K562 (cell line): ENCODE results near the gene ABRAXAS1. TPM values are rescaled to one million over a fixed set of nuclear protein-coding genes. Genes with fewer than 3 reads are reported as not detected.
A peak's percentile ranks its signal among the peaks of the same experiment; 100 is the strongest.

Experiments
- ATAC-seq: fragments of 200-7000 bp; cut with Tn5 transposase; 3 replicates; pipeline ENCODE4 v1.9.1; 2020; ENCODE audit warnings: moderate library complexity
- BruUV-seq: library from RNA; stranded (reverse); fragments of 400-500 nt; replicated peaks from 2 replicates; lab custom pipeline; 2021; lab: Mats Ljungman, UMichigan
- CTCF ChIA-PET: fragments of 300-600 bp; formaldehyde crosslinking; extraction: SDS; loops from one replicate; lab custom pipeline; 2021; ENCODE audit warnings: low intra/inter-chr PET ratio; lab: Yijun Ruan, JAX
- POLR2A ChIA-PET: fragments of 300-600, 350-650 bp; sonication (Branson Sonifier 250); formaldehyde crosslinking; extraction: SDS; loops from one replicate; lab custom pipeline; 2021; ENCODE audit warnings: antibody characterized with exemption, inconsistent platforms; lab: Yijun Ruan, JAX
- DNase-seq, 4 experiments: peaks; one replicate each; pipeline versions ENCODE4 v3.0.0 to v3.0.0-alpha.2; 2011 to 2018; ENCODE audit warnings: low spot score in 3 of 4, mixed read lengths in 3 of 4; ENCODE audit errors: extremely low read depth in 1 of 4
- FAIRE-seq: peaks from 2 replicates; lab custom pipeline; 2011; peaks lifted over from hg19 to GRCh38; lab: Jason Lieb, UNC
- H2AFZ ChIP-seq: 2 replicates; pipeline ENCODE4 v1.6.0; 2011; ENCODE audit warnings: low read depth, low read length, control low read depth, inconsistent platforms
- H3K27ac ChIP-seq: fragments of 200-600 bp; 3 replicates; pipeline ENCODE4 v1.8.0; 2011; ENCODE audit warnings: low read depth, mild to moderate bottlenecking, control low read depth, inconsistent platforms, low read length, moderate library complexity, mixed read lengths; ENCODE audit errors: extremely low read depth
- H3K27me3 ChIP-seq, 2 experiments: fragments of 300-600 bp in 1 of 2; 2 replicates in 1 of 2; 3 replicates in 1 of 2; pipeline versions ENCODE4 v1.6.0 to v1.8.0; 2011; ENCODE audit warnings: inconsistent platforms in 2 of 2, low read length in 2 of 2, mild to moderate bottlenecking in 1 of 2, mixed read lengths in 1 of 2, moderate library complexity in 1 of 2; ENCODE audit not compliant: control insufficient read depth in 2 of 2, insufficient read depth in 2 of 2
- H3K36me3 ChIP-seq: fragments of 300-600 bp; 3 replicates; pipeline ENCODE4 v1.8.0; 2011; ENCODE audit warnings: mild to moderate bottlenecking, low read length, inconsistent platforms; ENCODE audit not compliant: control insufficient read depth, insufficient read depth
- H3K4me1 ChIP-seq, 2 experiments: fragments of 200-600 bp in 1 of 2; replicated peaks in 1 of 2; 2 replicates in 1 of 2; 3 replicates in 1 of 2; pipeline versions ENCODE4 v1.5.1 to v1.8.0; 2011; ENCODE audit warnings: inconsistent platforms in 2 of 2, low read length in 2 of 2, mild to moderate bottlenecking in 1 of 2, mixed read lengths in 1 of 2, moderate library complexity in 1 of 2; ENCODE audit not compliant: control insufficient read depth in 2 of 2, insufficient read depth in 2 of 2
- H3K4me2 ChIP-seq: 2 replicates; pipeline ENCODE4 v1.6.1; 2011; ENCODE audit warnings: low read length, control low read depth, inconsistent platforms, mixed read lengths; ENCODE audit not compliant: insufficient read depth
- H3K4me3 ChIP-seq: fragments of 200-600 bp; sonication (generic), shearing (Covaris generic); 2 replicates; pipeline ENCODE4 v1.5.1; 2016; ENCODE audit warnings: control low read depth, inconsistent platforms
- H3K79me2 ChIP-seq: fragments of 200-600 bp; 3 replicates; pipeline ENCODE4 v1.8.0; 2011; ENCODE audit warnings: low read length, inconsistent platforms; ENCODE audit not compliant: control insufficient read depth, insufficient read depth
- H3K9ac ChIP-seq, 2 experiments: 2 replicates each; pipeline versions ENCODE4 v1.6.0 to v1.6.1; 2011; ENCODE audit warnings: low read depth in 2 of 2, low read length in 2 of 2, control low read depth in 1 of 2, inconsistent platforms in 1 of 2, mild to moderate bottlenecking in 1 of 2, mixed read lengths in 1 of 2; ENCODE audit not compliant: insufficient read depth in 1 of 2
- H3K9me1 ChIP-seq: one replicate; pipeline ENCODE4 v1.6.0; 2011; ENCODE audit warnings: inconsistent platforms, mild to moderate bottlenecking, low read length, moderate library complexity; ENCODE audit not compliant: control insufficient read depth, insufficient read depth
- H3K9me3 ChIP-seq: replicated peaks from 2 replicates; pipeline ENCODE4 v1.5.1; 2011; ENCODE audit warnings: low read depth, low read length, inconsistent platforms; ENCODE audit not compliant: control insufficient read depth, insufficient read depth
- H4K20me1 ChIP-seq: replicated peaks from 2 replicates; pipeline ENCODE4 v1.6.1; 2011; ENCODE audit warnings: low read length, inconsistent platforms, mixed read lengths; ENCODE audit not compliant: control insufficient read depth, insufficient read depth
- BMI1 ChIP-seq: fragments of 150-350 bp; IDR thresholded peaks from 2 replicates; pipeline ENCODE4 v1.6.1; 2014; ENCODE audit warnings: low read length
- BRF1 ChIP-seq: IDR thresholded peaks from 3 replicates; pipeline ENCODE4 v1.6.1; 2011; ENCODE audit warnings: borderline replicate concordance, mild to moderate bottlenecking; ENCODE audit not compliant: insufficient read length; ENCODE audit errors: extremely low read depth
- EP300 ChIP-seq: IDR thresholded peaks from 2 replicates; pipeline ENCODE4 v1.6.1; 2012; ENCODE audit warnings: low read length, improper control_type of control experiment
- HCFC1 ChIP-seq: IDR thresholded peaks from 2 replicates; pipeline ENCODE4 v1.6.1; 2012; ENCODE audit warnings: low read depth, low read length, improper control_type of control experiment
- HMG20A ChIP-seq: fragments of 450-650 bp; formaldehyde crosslinking; conservative IDR thresholded peaks from 2 replicates; pipeline ENCODE4 v1.4.0; 2020; ENCODE audit warnings: mild to moderate bottlenecking, mixed read lengths
- KHSRP ChIP-seq: fragments of 450-650 bp; IDR thresholded peaks from 2 replicates; pipeline ENCODE4 v1.6.1; 2017
- MEF2A ChIP-seq: IDR thresholded peaks from 2 replicates; pipeline ENCODE4 v1.6.1; 2011; ENCODE audit warnings: low read depth, mild to moderate bottlenecking, low read length, moderate library complexity; ENCODE audit not compliant: control insufficient read depth
- PHB ChIP-seq: fragments of 250-450 bp; sonication (Bioruptor Pico); IDR thresholded peaks from 2 replicates; pipeline ENCODE4 v1.5.0; 2021
- POLR2A ChIP-seq: fragments of 450-650 bp; conservative IDR thresholded peaks from 2 replicates; pipeline ENCODE4 v1.6.1; 2016
- RNF2 ChIP-seq: sonication (generic); IDR thresholded peaks from 2 replicates; pipeline ENCODE4 v1.6.1; 2016
- SAP30 ChIP-seq: fragments of 200-600 bp; sonication (generic); IDR thresholded peaks from 2 replicates; pipeline ENCODE4 v1.6.1; 2012; ENCODE audit warnings: borderline replicate concordance, low read depth, mild to moderate bottlenecking, moderate library complexity, low read length, control low read depth, inconsistent platforms; ENCODE audit not compliant: insufficient read depth, poor library complexity, severe bottlenecking
- SMARCE1 ChIP-seq: fragments of 450-650 bp; IDR thresholded peaks from 2 replicates; pipeline ENCODE4 v1.7.1; 2016; ENCODE audit warnings: mild to moderate bottlenecking
- SOX6 ChIP-seq: fragments of 450-650 bp; IDR thresholded peaks from 2 replicates; pipeline ENCODE4 v1.6.1; 2014; ENCODE audit warnings: mild to moderate bottlenecking
- XRCC5 ChIP-seq: fragments of 200-400 bp; formaldehyde crosslinking; IDR thresholded peaks from 2 replicates; pipeline ENCODE4 v1.6.1; 2017; ENCODE audit warnings: low read depth, mild to moderate bottlenecking, low read length
- ZEB2 ChIP-seq: fragments of 450-650 bp; IDR thresholded peaks from 2 replicates; pipeline ENCODE4 v1.6.1; 2016
- ZNF121 ChIP-seq: sonication (generic); formaldehyde crosslinking; conservative IDR thresholded peaks from 2 replicates; pipeline ENCODE4 v1.8.0; 2022; ENCODE audit warnings: missing genetic modification reagents
- ZNF644 ChIP-seq: fragments of 200-800 bp; sonication (Bioruptor generic); IDR thresholded peaks from 2 replicates; pipeline ENCODE4 v1.6.1; 2016; ENCODE audit warnings: low read depth, missing genetic modification characterization, missing compliant biosample characterization
- WGBS: fragments of 100-300 bp; shearing (Covaris generic); methylation state at CpG from one replicate; pipeline ENCODE4 v1.1.6; 2016; ENCODE audit warnings: low coverage, mixed read lengths; ENCODE audit not compliant: insufficient coverage; ENCODE audit errors: missing lambda C conversion rate; 5-methylcytosine and 5-hydroxymethylcytosine counted together
- in situ Hi-C: fragments of 300-500 bp; cut with MboI; formaldehyde crosslinking; loops from 4 replicates; pipeline ENCODE4 v1.15.0; 2018; ENCODE audit warnings: inconsistent platforms, mixed read lengths
- intact Hi-C: fragments of 100-400 bp; cut with micrococcal nuclease; formaldehyde crosslinking; loops from 2 replicates; pipeline ENCODE4 v1.14.2; 2022
- polyA plus RNA-seq, 8 experiments: library from polyadenylated mRNA; depleted of rRNA in 4 of 8; stranded (reverse) in 5 of 8; unstranded in 3 of 8; fragments of >200 nt; fragmentation: Nextera tagmentation in 2 of 8; fragmentation: Illumina TruSeq in 1 of 8; extraction: Ambion mirVana in 2 of 8; extraction: Trizol in 1 of 8; gene quantifications; 2 replicates each; pipeline versions ENCODE4 v1.2.1 to v1.2.3, GENCODE V29; 2011 to 2014; ENCODE audit warnings: inconsistent platforms in 1 of 8, missing spikeins in 1 of 8
- total RNA-seq, 7 experiments: library from RNA; depleted of rRNA in 6 of 7; stranded (reverse); fragments of >200 nt in 6 of 7; fragmentation: Illumina TruSeq in 2 of 7; extraction: Trizol in 2 of 7; gene quantifications; 2 replicates each; pipeline versions ENCODE4 v1.2.1 to v1.2.3, GENCODE V29; 2011 to 2021; ENCODE audit warnings: low replicate concordance in 1 of 7
- TF ChIP-seq, protein P1 (sequence below): sonication (generic); formaldehyde crosslinking; IDR thresholded peaks from 2 replicates; pipeline ENCODE4 v1.8.1; 2023; ENCODE audit warnings: mild to moderate bottlenecking, missing genetic modification reagents
- TF ChIP-seq, protein P2 (sequence below): fragments of 250-450 bp; sonication (Bioruptor Pico); IDR thresholded peaks from 2 replicates; pipeline ENCODE4 v1.8.0; 2022; ENCODE audit warnings: moderate library complexity, mild to moderate bottlenecking, inconsistent platforms

The ABRAXAS1 gene
- total and polyA plus RNA-seq, 9 of the 15 experiments (the other 6 are each of a cell fraction or from before 2014, with no cell fraction given), result 10.8 to 48.3 (median 22.1) TPM

DNA sequence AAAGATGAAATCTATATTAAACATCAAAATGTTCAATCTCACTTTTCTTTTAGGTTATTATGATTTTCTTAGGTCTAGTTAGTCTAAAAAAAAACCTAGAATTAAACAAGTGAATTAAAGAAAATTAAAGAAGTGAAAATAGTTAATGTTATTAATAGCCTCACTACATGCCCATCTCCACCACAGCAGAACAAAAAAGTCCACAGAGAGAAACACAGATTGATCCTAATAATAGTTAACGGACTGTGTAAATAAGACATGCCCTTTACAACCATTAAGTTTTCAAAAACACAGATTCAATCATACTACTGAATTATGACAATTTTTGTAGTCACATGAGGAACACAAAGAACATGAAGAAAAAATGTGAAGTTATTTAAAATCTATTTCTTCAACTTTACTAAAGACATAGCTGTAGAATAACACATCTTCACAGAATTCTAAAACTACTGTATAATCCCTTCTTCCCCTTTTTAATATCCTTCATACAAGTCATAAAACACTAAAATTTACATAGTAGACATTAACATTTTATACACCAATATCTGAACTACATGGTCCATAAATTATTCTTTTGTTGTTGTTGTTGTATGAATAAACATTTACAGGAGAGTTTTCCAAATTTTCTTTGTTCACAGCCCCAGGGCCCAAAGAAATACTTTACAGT is 44.6 kb downstream of the ABRAXAS1 start:
- Histone ChIP-seq H3K9me3 (no peaks in the 10 kb centered on the region), H3K9ac (no peak overlapping the region), H3K4me3 (no peak overlapping the region), H3K4me1 (no peaks in the 10 kb centered on the region), H2AFZ (no peak overlapping the region), H4K20me1 (no peaks in the 10 kb centered on the region), H3K27me3 (no peaks in the 10 kb centered on the region), H3K4me2 (no peak overlapping the region), H3K36me3 (peaks cover 39% of the 10 kb centered on the region), H3K9me1 (no peaks in the 10 kb centered on the region), H3K79me2 (no peaks in the 10 kb centered on the region), H3K27ac (no peak overlapping the region)
- WGBS, result 64% methylated on average over 1 of the region's 1 CpG
- DNase-seq (no peak), FAIRE-seq (peak; percentile 65), ATAC-seq (no peak)
- POLR2A ChIA-PET, result interaction anchor here (1.2 to 1.6 kb wide), 3 partner anchors 11 to 125 kb away, joined by 3 to 5 read pairs (median 3); no protein-coding TSS in a partner anchor
- intact Hi-C loops (no loop called here), in situ Hi-C loops (no loop called here)
- TF ChIP-seq XRCC5 (no peak), BMI1 (no peak), ZNF644 (tag) (no peak), SAP30 (no peak), EP300 (no peak), BRF1 (no peak), RNF2 (no peak), POLR2A (no peak), MEF2A (no peak), ZEB2 (no peak), HCFC1 (no peak), SMARCE1 (no peak), HMG20A (no peak), PHB (CRISPR knock-in tag) (no peak), KHSRP (no peak), ZNF121 (no peak), SOX6 (no peak)
- TF ChIP-seq, protein P1, sequence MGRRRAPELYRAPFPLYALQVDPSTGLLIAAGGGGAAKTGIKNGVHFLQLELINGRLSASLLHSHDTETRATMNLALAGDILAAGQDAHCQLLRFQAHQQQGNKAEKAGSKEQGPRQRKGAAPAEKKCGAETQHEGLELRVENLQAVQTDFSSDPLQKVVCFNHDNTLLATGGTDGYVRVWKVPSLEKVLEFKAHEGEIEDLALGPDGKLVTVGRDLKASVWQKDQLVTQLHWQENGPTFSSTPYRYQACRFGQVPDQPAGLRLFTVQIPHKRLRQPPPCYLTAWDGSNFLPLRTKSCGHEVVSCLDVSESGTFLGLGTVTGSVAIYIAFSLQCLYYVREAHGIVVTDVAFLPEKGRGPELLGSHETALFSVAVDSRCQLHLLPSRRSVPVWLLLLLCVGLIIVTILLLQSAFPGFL (CRISPR knock-in tag), result no peak
- TF ChIP-seq, protein P2, sequence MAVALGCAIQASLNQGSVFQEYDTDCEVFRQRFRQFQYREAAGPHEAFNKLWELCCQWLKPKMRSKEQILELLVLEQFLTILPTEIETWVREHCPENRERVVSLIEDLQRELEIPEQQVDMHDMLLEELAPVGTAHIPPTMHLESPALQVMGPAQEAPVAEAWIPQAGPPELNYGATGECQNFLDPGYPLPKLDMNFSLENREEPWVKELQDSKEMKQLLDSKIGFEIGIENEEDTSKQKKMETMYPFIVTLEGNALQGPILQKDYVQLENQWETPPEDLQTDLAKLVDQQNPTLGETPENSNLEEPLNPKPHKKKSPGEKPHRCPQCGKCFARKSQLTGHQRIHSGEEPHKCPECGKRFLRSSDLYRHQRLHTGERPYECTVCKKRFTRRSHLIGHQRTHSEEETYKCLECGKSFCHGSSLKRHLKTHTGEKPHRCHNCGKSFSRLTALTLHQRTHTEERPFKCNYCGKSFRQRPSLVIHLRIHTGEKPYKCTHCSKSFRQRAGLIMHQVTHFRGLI (CRISPR knock-in tag), result no peak
- CTCF ChIA-PET, result no interaction called here
- BruUV-seq, result no TSS peak
